GM12864 (cell line): ENCODE results near the gene SEMA5A.

Experiments
- DNase-seq: peaks from one replicate; pipeline ENCODE4 v3.0.0-alpha.2; 2011; ENCODE audit warnings: low read depth
- H3K4me3 ChIP-seq: 2 replicates; pipeline ENCODE4 v1.5.1; 2011; ENCODE audit warnings: mild to moderate bottlenecking, low read depth, low read length, control low read depth
- TF ChIP-seq, protein P1 (sequence below): IDR thresholded peaks from 2 replicates; pipeline ENCODE4 v1.5.1; 2011; ENCODE audit warnings: low read depth, mild to moderate bottlenecking, moderate library complexity, low read length, control low read depth, inconsistent platforms; ENCODE audit errors: missing control alignments

Gene SEMA5A

DNA sequence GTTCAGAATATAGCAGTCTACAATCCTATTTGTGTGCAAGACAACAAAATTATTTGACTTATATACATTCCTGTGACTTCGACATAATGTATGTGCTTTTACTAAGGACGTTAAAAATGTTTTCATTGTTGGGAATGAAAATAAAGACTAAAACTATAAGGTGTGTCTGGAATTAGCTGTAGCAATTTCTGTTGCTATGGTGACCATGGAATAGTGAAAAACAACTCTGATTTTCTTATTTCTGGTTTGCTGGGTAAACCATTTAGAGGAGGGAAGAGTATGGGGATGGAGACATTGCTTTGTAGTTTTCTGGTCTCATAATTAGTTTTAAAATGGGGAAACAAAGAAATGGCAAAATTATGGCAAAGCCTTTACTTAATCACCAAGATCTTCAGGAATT is 343.2 kb downstream of the SEMA5A start:
- H3K4me3 ChIP-seq = no peak overlapping the region
- TF ChIP-seq, protein P1, sequence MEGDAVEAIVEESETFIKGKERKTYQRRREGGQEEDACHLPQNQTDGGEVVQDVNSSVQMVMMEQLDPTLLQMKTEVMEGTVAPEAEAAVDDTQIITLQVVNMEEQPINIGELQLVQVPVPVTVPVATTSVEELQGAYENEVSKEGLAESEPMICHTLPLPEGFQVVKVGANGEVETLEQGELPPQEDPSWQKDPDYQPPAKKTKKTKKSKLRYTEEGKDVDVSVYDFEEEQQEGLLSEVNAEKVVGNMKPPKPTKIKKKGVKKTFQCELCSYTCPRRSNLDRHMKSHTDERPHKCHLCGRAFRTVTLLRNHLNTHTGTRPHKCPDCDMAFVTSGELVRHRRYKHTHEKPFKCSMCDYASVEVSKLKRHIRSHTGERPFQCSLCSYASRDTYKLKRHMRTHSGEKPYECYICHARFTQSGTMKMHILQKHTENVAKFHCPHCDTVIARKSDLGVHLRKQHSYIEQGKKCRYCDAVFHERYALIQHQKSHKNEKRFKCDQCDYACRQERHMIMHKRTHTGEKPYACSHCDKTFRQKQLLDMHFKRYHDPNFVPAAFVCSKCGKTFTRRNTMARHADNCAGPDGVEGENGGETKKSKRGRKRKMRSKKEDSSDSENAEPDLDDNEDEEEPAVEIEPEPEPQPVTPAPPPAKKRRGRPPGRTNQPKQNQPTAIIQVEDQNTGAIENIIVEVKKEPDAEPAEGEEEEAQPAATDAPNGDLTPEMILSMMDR = no peak
- DNase-seq = no peak

DNA sequence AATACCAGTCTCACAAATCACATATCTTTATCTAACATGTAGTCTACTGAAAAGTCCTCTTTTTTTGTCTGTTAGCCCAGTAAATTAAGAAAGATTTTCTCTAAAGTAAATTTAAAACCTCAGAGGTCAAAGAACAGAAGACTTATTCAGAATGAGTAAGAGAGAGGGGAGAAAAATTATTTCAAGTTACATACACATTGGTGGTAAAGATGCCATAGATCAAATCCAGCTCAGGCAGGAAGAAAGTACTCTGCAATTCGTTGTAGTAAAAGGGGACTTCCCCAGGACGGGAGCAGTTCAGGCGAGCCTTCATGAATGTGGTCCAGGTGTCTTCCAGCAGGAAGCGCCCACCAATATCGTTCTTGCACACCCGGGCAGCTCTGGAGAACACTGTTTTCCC is 344.1 kb downstream of the SEMA5A start:
- no peak overlapping the region for H3K4me3 ChIP-seq
- no peak for DNase-seq
- TF ChIP-seq, protein P1 = no peak

DNA sequence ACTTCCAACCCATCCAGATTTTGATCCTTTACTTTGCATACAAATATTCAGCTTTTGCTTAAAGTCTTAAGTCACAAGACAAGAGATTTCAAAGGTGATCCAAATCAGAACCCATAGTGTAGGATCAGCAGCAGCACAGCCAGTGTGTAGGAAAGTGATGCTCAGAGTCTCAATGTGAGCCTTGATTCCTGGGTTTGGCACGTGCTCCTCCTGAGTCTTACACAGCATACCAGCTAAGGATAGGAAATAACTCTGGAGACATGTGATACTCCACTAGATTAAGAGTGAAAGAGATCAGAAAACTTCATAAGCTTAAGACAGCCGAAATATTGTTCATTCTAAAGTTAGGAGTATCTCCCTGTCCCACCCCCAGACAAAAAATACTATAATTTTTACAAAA is 344.9 kb downstream of the SEMA5A start:
- TF ChIP-seq, protein P1 = no peak

DNA sequence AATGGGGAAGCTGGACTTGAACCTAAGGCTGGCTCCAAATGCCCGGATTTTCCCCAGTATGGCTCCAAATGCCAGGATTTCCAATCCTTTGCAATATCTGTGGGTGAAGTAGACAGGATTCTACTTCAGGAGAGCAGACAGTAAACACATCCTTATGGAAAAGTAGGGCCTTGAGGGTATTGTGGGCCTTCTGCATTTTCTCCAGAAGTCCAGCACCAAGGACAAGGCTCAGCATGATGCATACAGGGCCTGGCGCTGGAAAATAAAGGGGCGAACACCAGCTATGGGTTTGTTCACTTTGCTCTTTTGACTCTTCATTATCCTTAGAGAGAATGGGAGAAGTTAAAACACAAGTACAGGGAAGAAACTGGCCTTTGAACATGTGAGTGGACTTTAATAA is 347.5 kb downstream of the SEMA5A start:
- H3K4me3 ChIP-seq = no peak overlapping the region

More for the DNA sequence above, 344.9 kb downstream of the SEMA5A start:
- DNase-seq = no peak
- no peak overlapping the region for H3K4me3 ChIP-seq

DNA sequence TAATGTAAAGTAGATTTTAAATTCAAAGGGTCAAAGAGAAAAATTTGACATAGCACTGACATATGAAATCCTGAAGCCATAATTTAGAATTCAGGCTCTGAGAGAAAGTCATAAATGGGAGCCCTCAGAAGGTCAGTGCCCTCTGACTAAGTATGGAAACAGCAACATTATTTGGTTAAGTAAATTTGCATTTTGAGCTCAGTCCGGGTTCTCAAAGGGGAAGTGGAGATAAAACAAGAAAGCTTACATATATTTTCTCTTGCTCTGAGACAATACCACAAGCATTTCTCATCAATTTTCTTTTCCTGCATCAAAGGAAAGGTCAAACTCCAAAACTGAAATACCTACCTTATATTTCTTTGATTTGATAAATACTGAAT is 348.0 kb downstream of the SEMA5A start:
- peak; percentile 65 for DNase-seq
- TF ChIP-seq, protein P1 = no peak
- H3K4me3 ChIP-seq = no peak overlapping the region

More for the DNA sequence above, 347.5 kb downstream of the SEMA5A start:
- DNase-seq = no peak
- TF ChIP-seq, protein P1 = no peak

DNA sequence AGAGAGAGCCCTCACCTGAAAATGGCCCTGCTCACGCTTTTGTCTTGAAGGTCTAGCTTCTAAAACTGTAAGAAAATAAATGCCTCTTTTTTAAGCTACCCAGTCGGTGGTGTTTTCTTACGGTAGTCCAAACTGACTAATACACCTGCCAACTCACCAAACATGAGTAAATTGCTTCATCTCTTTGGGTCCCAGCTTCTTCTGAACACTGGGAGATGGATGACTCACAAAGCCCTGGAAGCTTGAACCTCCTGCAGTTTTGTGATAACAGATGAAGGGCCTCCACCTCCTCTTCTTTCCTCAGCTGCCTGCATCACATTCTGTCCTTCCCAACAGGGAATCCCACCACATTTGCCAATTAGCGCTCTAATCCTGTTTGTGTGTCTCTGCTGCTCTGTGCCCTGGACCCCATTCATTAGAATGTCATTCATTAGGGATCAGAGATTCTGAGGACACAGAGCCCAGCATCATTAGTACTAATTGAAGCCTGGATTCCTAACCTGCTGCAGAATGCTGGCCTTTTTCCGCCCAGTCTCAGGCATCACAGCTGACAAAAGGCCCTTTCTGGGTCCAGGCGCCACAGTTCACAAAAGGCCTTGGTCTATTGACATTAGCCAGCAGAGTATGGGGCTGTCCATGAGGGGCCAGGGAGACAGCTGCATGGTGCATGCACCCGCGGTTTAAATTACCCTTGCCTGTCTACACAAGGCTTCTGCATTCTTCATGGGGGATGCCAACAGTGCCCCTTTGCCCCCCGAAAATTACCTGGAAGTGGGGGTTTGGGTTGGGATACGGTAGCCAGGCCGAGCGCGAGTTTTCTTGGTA is 349.3 kb downstream of the SEMA5A start:
- TF ChIP-seq, protein P1 = no peak
- H3K4me3 ChIP-seq = no peak overlapping the region
- DNase-seq = no peak

DNA sequence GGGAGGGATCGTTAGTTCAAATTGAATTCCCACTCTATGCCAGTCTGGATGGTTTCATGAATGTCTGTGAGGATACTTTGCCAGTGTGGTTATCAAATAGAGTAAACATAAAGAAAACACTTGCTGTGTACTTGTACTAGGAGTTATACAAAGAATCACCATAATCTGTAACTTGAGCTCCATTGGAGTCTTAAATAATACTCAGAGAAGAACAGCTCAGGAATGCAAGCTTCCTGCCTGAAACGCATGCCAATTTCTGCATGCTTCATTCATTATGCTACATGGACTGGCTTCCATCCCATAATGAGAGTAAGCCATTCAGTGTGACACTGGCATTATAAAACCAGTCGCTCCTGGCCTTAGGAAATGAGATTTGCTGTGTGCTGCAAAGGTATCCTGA is 351.4 kb downstream of the SEMA5A start:
- no peak overlapping the region for H3K4me3 ChIP-seq
- TF ChIP-seq, protein P1 = no peak
- DNase-seq = no peak
